ENCODE data around the gene USP36. TPM values are rescaled to one million over a fixed set of nuclear protein-coding genes. Genes with fewer than 3 reads are reported as not detected.

USP36 gene
- total RNA-seq, 6 experiments from 2014 or later = 12.7 to 27.8 (median 18.7) TPM

DNA sequence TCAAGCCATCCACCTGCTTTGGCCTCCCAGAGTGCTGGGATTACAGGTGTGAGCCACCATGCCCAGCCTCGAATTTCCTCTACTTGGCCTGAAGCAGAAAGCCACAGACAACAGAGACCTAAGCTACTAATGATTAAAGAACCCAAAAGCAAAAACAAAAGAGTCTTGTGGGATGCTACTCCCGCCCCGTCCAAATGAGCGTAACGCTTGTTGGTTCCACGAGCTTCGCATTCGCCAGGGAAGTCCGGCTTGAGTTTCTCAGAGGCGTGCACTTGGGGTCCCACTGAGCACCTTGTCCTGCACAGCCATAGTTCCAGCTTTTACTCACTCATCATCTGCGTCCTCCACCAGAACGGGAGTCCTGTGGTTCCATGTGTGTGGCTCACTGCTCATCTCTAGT lies 46.3 kb upstream of the USP36 start:
- intact Hi-C loops (cut with DNase I) = no loop called here
- no peaks in the 10 kb centered on the region for H3K27me3 ChIP-seq
- no peak overlapping the region for H3K27ac ChIP-seq
- DNase-seq = no peak
- WGBS (ENCODE audit: insufficient coverage, low coverage, low lambda C conversion rate, missing lambda C conversion rate) = 0% methylated on average over 1 of the region's 12 CpGs
- peaks cover 0 to 8% (median under 1%) of the 10 kb centered on the region in 4 donors for H3K4me1 ChIP-seq
- no peaks in the 10 kb centered on the region for H3K9me3 ChIP-seq
- H3K36me3 ChIP-seq = no peaks in the 10 kb centered on the region
- no peak overlapping the region for H3K4me3 ChIP-seq
- TF ChIP-seq, protein P1, sequence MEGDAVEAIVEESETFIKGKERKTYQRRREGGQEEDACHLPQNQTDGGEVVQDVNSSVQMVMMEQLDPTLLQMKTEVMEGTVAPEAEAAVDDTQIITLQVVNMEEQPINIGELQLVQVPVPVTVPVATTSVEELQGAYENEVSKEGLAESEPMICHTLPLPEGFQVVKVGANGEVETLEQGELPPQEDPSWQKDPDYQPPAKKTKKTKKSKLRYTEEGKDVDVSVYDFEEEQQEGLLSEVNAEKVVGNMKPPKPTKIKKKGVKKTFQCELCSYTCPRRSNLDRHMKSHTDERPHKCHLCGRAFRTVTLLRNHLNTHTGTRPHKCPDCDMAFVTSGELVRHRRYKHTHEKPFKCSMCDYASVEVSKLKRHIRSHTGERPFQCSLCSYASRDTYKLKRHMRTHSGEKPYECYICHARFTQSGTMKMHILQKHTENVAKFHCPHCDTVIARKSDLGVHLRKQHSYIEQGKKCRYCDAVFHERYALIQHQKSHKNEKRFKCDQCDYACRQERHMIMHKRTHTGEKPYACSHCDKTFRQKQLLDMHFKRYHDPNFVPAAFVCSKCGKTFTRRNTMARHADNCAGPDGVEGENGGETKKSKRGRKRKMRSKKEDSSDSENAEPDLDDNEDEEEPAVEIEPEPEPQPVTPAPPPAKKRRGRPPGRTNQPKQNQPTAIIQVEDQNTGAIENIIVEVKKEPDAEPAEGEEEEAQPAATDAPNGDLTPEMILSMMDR (IDR thresholded peaks at IDR 0.05) = no peak
- no peak for TF ChIP-seq POLR2A (IDR thresholded peaks at IDR 0.05)
- no peak for ATAC-seq

DNA sequence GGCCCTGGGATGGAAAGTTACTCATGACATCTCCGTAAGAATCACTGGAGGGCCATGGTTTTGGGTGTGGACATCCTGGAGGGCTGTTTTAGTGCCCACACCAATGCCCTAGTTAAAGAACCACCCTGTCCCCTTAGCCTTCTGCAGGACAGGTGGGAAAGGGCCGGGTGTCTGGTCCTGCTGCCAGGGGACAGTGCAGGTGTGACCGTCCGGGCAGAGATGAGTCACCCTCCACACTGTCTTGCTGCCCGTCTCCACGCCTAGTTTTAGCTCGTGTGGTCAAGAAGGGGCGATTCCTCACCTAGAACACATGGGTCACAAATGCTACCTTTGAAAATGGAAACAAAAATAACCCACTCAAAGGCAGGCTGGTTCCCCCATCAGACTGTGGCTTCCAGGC lies 45.3 kb upstream of the USP36 start:
- Histone ChIP-seq H3K27ac (no peak overlapping the region), H3K4me1 (peaks cover 0 to 8% (median under 1%) of the 10 kb centered on the region in 4 donors), H3K4me3 (no peak overlapping the region), H3K36me3 (no peaks in the 10 kb centered on the region), H3K9me3 (no peaks in the 10 kb centered on the region), H3K27me3 (no peaks in the 10 kb centered on the region)
- intact Hi-C loops (cut with DNase I) = no loop called here
- DNase-seq = no peak
- ATAC-seq = no peak
- no peak for TF ChIP-seq POLR2A (IDR thresholded peaks at IDR 0.05)
- TF ChIP-seq, protein P1 (IDR thresholded peaks at IDR 0.05) = no peak
- WGBS (ENCODE audit: insufficient coverage, low coverage, low lambda C conversion rate, missing lambda C conversion rate) = 67% methylated on average over 7 of the region's 8 CpGs

DNA sequence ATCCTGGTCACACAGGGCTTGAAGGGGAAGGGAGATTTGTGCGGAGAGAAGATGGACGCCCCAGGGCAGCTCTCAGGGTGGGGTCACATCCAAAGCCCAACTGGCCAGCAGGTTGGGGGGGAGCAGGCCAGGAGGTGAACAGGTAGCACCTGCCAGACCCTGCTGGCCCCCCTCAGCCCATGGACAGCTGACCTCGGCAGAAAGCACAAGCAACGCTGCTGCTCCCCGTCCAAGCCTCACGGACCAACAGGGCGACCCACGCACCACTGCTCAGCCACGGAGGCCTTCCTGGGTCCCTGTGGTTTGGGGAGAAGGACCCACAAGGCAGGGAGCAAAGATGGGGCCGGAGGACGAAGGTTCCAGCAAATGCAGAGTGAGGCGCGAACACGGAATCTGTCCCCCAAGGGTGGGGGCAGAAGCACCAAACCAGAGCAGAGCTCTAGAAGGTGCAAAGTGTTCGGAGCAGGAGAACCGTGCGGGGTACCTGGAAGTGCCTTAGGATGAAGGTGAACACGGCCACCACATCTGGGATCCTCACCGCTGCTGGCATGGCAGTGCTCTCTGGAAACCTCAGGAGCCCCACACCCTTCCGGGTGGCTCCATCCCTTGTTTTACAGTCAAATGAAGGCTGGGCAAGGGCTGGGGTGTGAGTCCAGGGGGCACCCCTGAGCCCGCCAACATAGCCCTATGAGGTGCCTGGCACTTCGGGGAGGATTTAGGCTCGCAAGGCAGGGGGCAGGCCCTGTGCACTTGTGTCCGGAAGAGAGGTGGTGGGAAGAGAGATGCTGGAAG lies 44.5 kb upstream of the USP36 start:
- Histone ChIP-seq H3K4me1 (peaks cover 0 to 8% (median under 1%) of the 10 kb centered on the region in 4 donors), H3K9me3 (no peaks in the 10 kb centered on the region), H3K27ac (peak overlapping the region in 1 of 3 donors; percentile 76), H3K4me3 (no peak overlapping the region), H3K36me3 (no peaks in the 10 kb centered on the region), H3K27me3 (no peaks in the 10 kb centered on the region)
- TF ChIP-seq POLR2A (IDR thresholded peaks at IDR 0.05) = no peak
- TF ChIP-seq, protein P1 (IDR thresholded peaks at IDR 0.05) = no peak
- WGBS (ENCODE audit: insufficient coverage, low coverage, low lambda C conversion rate, missing lambda C conversion rate) = 70% methylated on average over 12 of the region's 24 CpGs
- ATAC-seq (no peak), DNase-seq (no peak)
- intact Hi-C loops (cut with DNase I) = no loop called here

DNA sequence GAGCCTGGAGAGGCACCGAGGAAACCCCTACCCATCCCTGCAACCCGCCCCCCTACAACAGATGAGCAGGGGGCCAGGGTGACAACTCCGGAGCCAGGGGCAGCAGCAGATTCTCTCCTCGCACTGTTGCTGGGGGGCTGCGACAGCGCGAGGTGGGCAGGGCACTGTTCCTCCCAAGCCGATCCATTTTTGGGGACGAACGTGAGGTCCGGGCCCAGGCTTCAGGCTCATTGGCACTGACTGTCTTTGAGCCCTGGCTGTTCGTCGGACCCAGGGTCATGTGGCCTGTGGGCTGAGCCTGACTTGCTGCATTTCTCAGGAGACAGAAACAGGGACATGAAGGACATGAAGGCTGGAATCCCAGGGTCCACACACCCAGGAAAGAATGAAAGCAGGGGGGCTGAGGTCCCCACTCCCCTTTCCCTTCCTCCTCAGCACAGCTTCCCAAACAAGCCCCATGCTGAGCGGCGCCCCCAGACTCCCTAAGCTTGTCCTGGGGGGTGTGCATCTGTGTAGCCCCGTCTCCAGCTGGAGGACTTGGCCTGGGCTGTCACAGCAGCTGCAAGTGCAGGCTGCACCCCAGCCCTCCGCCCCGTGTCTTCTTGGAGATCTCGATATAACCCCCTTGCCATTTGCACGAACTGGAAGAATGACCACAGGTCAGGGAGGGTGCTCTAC lies 43.7 kb upstream of the USP36 start:
- Histone ChIP-seq H3K27me3 (no peaks in the 10 kb centered on the region), H3K4me3 (no peak overlapping the region), H3K9me3 (no peaks in the 10 kb centered on the region), H3K36me3 (no peaks in the 10 kb centered on the region), H3K27ac (peak overlapping the region; percentile 64 to 76 (median 72)), H3K4me1 (peaks cover 0 to 8% (median under 1%) of the 10 kb centered on the region in 4 donors)
- no peak for TF ChIP-seq POLR2A (IDR thresholded peaks at IDR 0.05)
- TF ChIP-seq, protein P1 (IDR thresholded peaks at IDR 0.05) = no peak
- no peak for DNase-seq
- ATAC-seq = no peak
- intact Hi-C loops (cut with DNase I) = no loop called here
- 42% methylated on average over 2 of the region's 20 CpGs for WGBS (ENCODE audit: insufficient coverage, low coverage, low lambda C conversion rate, missing lambda C conversion rate)

All from right lobe of liver (tissue), 6 donors.